Tibial nerve (tissue), 4 donors: ENCODE measurements around the gene LENG8. TPM values are rescaled to one million over a fixed set of nuclear protein-coding genes. Genes with fewer than 3 reads are reported as not detected.

Experiments
- DNase-seq, 2 donors: peaks; one replicate each; pipeline ENCODE4 v3.0.0-alpha.2; 2019; ENCODE audit warnings: low spot score in 2 of 2
- H3K27ac ChIP-seq, 4 donors: fragments of 200-600 bp; sonication (generic) in 3 of 4; one replicate each; pipeline ENCODE4 v1.5.1; 2017 to 2019; ENCODE audit warnings: mild to moderate bottlenecking in 1 of 4
- H3K27me3 ChIP-seq, 2 donors: fragments of 200-600 bp; sonication (generic) in 1 of 2; one replicate each; pipeline versions ENCODE4 v1.5.1 to v1.6.0; 2017 to 2019
- H3K36me3 ChIP-seq, 3 donors: fragments of 200-600 bp; sonication (generic); one replicate each; pipeline ENCODE4 v1.5.1; 2018 to 2019
- H3K4me1 ChIP-seq, 4 donors: fragments of 200-600 bp; sonication (generic) in 3 of 4; one replicate each; pipeline ENCODE4 v1.5.1; 2017 to 2019
- H3K4me3 ChIP-seq, 4 donors: fragments of 200-600 bp; sonication (generic) in 3 of 4; one replicate each; pipeline ENCODE4 v1.5.1; 2017 to 2019; ENCODE audit warnings: mild to moderate bottlenecking in 1 of 4, moderate library complexity in 1 of 4
- H3K9me3 ChIP-seq, 4 donors: fragments of 200-600 bp; sonication (generic) in 3 of 4; one replicate each; pipeline ENCODE4 v1.5.1; 2017 to 2019
- EP300 ChIP-seq, 2 donors: sonication (generic); formaldehyde crosslinking; IDR thresholded peaks; one replicate each; pipeline ENCODE4 v1.6.1; 2017; ENCODE audit warnings: antibody characterized with exemption in 2 of 2, mild to moderate bottlenecking in 1 of 2
- POLR2A ChIP-seq, 2 donors: fragments of 450-650 bp; IDR thresholded peaks; one replicate each; pipeline ENCODE4 v1.6.1; 2017; ENCODE audit warnings: antibody characterized with exemption in 2 of 2, mild to moderate bottlenecking in 2 of 2, moderate library complexity in 2 of 2
- WGBS, 2 donors: methylation state at CpG; one replicate each; pipeline ENCODE4 v1.1.5; 2018; 5-methylcytosine and 5-hydroxymethylcytosine counted together
- total RNA-seq, 4 donors: library from RNA; depleted of rRNA; stranded (reverse); fragments of >200 nt; gene quantifications; one replicate each; pipeline ENCODE4 v1.1.0, GENCODE V29; 2016
- TF ChIP-seq, protein P1 (sequence below), 5 experiments: fragments of 200-600 bp in 3 of 5; fragments of 450-650 bp in 2 of 5; sonication (generic) in 3 of 5; IDR thresholded peaks; one replicate each; pipeline ENCODE4 v1.5.1; 2016 to 2019; ENCODE audit warnings: antibody characterized with exemption in 5 of 5, mild to moderate bottlenecking in 3 of 5, moderate library complexity in 2 of 5

LENG8 gene
- total RNA-seq, 4 donors from 2014 or later = 189 to 389 (median 285) TPM

DNA sequence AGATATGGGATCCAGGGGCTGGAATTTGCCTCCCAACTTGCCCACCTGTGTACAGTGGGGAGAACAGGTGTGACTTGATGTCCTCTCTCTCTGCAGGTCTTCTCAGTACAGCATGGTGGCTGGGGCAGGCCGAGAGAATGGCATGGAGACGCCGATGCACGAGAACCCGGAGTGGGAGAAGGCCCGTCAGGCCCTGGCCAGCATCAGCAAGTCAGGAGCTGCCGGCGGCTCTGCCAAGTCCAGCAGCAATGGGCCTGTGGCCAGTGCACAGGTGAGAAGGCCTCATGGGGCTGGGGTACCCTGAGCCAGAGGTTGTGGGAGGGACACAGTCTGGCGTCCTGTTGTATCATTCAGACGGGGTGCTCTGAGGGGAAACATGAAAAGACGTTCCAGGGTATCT, 3.0 kb downstream of the LENG8 start:
- no peak for DNase-seq
- TF ChIP-seq EP300 (IDR thresholded peaks at IDR 0.05) = no peak
- TF ChIP-seq POLR2A (IDR thresholded peaks at IDR 0.05) = no peak
- TF ChIP-seq, protein P1, sequence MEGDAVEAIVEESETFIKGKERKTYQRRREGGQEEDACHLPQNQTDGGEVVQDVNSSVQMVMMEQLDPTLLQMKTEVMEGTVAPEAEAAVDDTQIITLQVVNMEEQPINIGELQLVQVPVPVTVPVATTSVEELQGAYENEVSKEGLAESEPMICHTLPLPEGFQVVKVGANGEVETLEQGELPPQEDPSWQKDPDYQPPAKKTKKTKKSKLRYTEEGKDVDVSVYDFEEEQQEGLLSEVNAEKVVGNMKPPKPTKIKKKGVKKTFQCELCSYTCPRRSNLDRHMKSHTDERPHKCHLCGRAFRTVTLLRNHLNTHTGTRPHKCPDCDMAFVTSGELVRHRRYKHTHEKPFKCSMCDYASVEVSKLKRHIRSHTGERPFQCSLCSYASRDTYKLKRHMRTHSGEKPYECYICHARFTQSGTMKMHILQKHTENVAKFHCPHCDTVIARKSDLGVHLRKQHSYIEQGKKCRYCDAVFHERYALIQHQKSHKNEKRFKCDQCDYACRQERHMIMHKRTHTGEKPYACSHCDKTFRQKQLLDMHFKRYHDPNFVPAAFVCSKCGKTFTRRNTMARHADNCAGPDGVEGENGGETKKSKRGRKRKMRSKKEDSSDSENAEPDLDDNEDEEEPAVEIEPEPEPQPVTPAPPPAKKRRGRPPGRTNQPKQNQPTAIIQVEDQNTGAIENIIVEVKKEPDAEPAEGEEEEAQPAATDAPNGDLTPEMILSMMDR (IDR thresholded peaks at IDR 0.05) = no peak
- Histone ChIP-seq H3K9me3 (no peaks in the 10 kb centered on the region), H3K27me3 (no peaks in the 10 kb centered on the region), H3K4me3 (no peak overlapping the region), H3K36me3 (peaks cover 3 to 59% (median 47%) of the 10 kb centered on the region in 3 donors), H3K4me1 (peaks cover 0 to 58% (median 25%) of the 10 kb centered on the region in 4 donors), H3K27ac (no peak overlapping the region)
- 81 to 89% methylated on average over 11 of the region's 11 CpGs for WGBS, 2 donors

DNA sequence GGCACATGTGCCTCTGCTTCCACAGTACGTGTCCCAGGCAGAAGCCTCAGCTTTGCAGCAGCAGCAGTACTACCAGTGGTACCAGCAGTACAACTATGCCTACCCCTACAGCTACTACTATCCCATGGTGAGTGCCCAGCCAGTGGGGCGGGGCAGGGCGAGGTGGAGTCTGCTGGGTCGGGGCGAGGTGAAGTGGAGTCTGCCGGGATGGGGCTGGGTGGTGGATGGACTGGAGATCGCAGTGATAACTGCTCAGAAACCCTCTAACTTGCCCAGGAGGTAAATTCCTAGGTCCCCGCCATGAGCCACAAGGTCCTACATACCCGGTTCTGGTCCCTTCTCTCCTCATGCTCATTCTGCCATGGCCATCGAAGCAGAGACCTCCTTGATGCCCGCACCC, 3.6 kb downstream of the LENG8 start:
- TF ChIP-seq EP300 (IDR thresholded peaks at IDR 0.05) (no peak), POLR2A (IDR thresholded peaks at IDR 0.05) (no peak)
- TF ChIP-seq, protein P1 (IDR thresholded peaks at IDR 0.05) = no peak
- Histone ChIP-seq H3K27me3 (no peaks in the 10 kb centered on the region), H3K36me3 (peaks cover 3 to 65% (median 53%) of the 10 kb centered on the region in 3 donors), H3K4me3 (no peak overlapping the region), H3K27ac (no peak overlapping the region), H3K9me3 (no peaks in the 10 kb centered on the region), H3K4me1 (peaks cover 0 to 52% (median 19%) of the 10 kb centered on the region in 4 donors)
- no peak for DNase-seq
- 89 to 92% methylated on average over 10 to 11 of the region's 11 CpGs for WGBS, 2 donors

DNA sequence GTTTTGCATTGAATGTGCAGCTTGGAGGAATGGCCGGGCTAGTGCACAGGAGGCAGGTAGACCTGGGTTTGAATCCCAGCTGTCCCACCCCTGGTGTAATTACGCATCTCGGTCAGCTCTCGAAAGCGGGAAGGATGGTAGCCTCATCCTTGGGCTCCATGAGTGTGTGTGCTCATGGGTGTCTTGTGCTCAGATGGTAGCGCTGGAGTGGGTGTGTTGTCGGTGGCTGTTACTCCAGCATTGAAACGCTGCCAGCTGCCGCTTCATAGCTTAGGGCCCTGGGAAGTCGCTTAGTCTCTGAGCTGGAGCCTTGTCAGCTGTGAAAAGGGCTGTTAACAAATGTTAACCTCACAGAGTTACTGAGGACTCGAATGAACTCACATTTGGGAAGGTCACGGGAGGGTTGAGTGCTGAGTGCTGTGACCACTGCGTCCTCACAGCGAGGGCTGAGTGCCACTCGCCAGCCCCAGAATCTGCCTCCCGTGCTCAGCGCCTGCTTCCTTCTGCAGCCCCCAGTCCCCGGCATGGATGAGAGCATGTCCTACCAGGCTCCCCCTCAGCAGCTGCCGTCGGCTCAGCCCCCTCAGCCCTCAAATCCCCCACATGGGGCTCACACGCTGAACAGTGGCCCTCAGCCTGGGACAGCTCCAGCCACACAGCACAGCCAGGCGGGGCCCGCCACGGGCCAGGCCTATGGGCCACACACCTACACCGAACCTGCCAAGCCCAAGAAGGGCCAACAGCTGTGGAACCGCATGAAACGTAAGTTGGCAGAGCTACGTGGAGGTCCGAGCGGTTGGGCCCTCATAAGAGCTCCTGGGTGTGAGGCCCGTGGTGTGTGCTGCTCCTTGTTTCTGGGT, 5.2 kb downstream of the LENG8 start:
- TF ChIP-seq EP300 (IDR thresholded peaks at IDR 0.05) = no peak
- Histone ChIP-seq H3K9me3 (no peaks in the 10 kb centered on the region), H3K36me3 (peaks cover 3 to 80% (median 64%) of the 10 kb centered on the region in 3 donors), H3K4me3 (no peak overlapping the region), H3K27me3 (no peaks in the 10 kb centered on the region), H3K27ac (no peak overlapping the region), H3K4me1 (peaks cover 0 to 62% (median 18%) of the 10 kb centered on the region in 4 donors)
- DNase-seq = no peak
- 89 to 94% methylated on average over 29 to 30 of the region's 31 CpGs for WGBS, 2 donors

DNA sequence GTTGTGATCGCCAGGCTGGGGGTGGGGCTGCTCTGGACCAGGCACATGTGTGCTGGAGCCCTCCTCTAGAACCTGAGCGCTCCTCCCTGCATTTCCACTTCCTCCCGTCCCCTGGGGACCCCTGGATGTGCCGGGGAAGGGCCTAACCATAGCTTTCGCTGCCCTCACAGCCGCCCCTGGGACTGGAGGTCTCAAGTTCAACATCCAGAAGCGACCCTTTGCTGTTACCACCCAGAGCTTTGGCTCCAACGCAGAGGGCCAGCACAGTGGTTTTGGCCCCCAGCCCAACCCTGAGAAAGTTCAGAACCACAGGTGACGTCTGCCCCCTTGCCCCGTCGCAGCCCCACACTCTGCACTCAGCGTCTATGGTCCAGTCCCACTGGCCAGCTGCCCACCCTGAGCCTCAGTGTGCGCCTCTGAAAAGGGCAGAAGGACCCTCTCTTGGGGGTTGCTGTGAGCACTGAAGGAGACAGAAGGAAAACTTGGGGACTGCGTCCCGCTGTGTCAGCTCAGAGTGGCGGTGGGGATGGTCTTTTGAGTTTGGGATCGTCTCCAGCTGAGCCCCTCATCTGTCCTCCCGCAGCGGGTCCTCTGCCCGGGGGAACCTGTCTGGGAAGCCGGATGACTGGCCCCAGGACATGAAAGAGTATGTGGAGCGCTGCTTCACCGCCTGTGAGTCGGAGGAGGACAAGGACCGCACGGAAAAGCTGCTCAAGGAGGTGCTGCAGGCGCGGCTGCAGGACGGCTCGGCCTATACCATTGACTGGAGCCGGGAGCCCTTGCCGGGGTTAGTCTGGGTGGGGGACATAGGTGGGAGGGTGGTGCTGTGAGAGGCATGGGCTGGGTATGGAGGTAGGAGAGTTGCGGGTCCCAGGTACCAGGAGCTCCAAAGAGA, 6.0 kb downstream of the LENG8 start:
- 90 to 91% methylated on average over 33 of the region's 33 CpGs for WGBS, 2 donors
- no peak for TF ChIP-seq POLR2A (IDR thresholded peaks at IDR 0.05)
- TF ChIP-seq, protein P1 (IDR thresholded peaks at IDR 0.05) = no peak
- no peak for TF ChIP-seq EP300 (IDR thresholded peaks at IDR 0.05)
- H3K9me3 ChIP-seq = no peaks in the 10 kb centered on the region
- peaks cover 0 to 68% (median 16%) of the 10 kb centered on the region in 4 donors for H3K4me1 ChIP-seq
- no peak overlapping the region for H3K4me3 ChIP-seq
- no peaks in the 10 kb centered on the region for H3K27me3 ChIP-seq
- no peak overlapping the region for H3K27ac ChIP-seq
- H3K36me3 ChIP-seq = peaks cover 3 to 89% (median 68%) of the 10 kb centered on the region in 3 donors
- DNase-seq = no peak

DNA sequence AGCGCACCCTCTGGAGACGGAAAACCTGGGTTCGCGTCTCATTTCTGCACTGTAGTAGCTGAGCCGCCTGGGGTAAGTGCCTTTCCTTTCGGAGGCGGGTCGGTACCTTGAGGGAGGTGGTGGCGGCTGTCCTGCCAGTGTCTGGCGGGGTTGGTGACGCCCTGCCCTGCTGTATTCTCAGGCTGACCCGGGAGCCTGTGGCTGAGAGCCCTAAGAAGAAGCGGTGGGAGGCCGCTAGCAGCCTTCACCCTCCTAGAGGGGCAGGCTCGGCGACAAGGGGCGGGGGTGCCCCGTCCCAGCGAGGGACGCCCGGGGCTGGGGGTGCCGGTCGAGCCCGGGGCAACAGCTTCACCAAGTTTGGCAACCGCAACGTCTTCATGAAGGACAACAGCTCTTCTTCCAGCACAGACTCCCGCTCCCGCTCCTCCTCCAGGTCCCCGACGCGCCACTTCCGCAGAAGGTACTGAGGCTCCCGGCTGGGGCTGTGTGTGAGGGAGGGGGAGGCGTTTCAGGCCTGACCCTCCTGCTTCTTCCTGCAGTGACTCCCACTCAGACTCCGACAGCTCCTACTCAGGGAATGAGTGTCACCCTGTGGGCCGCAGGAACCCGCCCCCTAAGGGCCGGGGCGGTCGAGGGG, 6.9 kb downstream of the LENG8 start:
- TF ChIP-seq POLR2A (IDR thresholded peaks at IDR 0.05) (no peak), EP300 (IDR thresholded peaks at IDR 0.05) (no peak)
- TF ChIP-seq, protein P1 (IDR thresholded peaks at IDR 0.05) = no peak
- DNase-seq = no peak
- H3K4me3 ChIP-seq = no peak overlapping the region
- no peak overlapping the region for H3K27ac ChIP-seq
- H3K36me3 ChIP-seq = peaks cover 3 to 98% (median 76%) of the 10 kb centered on the region in 3 donors
- H3K9me3 ChIP-seq = no peaks in the 10 kb centered on the region
- 87 to 93% methylated on average over 22 to 39 of the region's 40 CpGs for WGBS, 2 donors
- H3K4me1 ChIP-seq = peaks cover 0 to 68% (median 7%) of the 10 kb centered on the region in 4 donors
- H3K27me3 ChIP-seq = no peaks in the 10 kb centered on the region
